ENCODE results near the gene ADORA2A.
A peak's percentile ranks its signal among the peaks of the same experiment; 100 is the strongest.

ADORA2A gene

DNA sequence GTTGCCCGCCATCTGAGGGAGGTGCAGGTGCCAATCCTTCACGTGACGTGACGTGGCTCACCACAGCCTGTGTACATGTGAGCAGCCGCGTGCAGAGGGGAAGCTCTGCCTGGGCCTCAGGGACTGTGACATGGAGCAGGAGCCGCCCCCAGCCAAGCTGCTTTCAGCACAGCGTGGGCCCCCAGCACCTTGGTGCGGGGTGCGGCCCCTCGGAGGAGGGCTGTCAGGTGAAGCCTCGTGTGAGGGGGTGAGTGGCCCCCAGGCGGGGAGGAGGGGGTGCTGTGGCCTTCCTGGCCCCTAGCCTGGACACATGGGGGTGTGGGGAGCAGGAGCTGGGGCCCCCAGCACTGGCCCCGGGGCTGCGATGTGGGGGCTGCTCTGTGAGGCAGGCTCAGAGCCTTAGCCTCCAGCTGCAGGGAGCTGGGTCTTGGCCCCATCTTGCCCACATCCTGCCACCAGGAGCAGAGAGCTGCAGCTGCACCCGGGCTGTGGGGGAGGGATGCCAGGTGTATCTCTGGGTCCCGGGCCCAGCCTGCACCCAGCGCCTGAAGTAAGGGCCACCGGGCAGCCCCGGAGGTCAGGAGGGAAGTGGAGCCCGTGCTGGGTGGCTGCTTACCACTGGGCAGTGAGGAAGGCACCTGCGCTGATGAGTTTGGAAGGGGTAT is at the start of gene ADORA2A:
Gene ADORA2A (plus strand): TSS at position 100 of the 665 bp plus-strand sequence. CDS start 5,806 bp downstream, outside the sequence.
- peak; percentile 90 for DNase-seq

DNA sequence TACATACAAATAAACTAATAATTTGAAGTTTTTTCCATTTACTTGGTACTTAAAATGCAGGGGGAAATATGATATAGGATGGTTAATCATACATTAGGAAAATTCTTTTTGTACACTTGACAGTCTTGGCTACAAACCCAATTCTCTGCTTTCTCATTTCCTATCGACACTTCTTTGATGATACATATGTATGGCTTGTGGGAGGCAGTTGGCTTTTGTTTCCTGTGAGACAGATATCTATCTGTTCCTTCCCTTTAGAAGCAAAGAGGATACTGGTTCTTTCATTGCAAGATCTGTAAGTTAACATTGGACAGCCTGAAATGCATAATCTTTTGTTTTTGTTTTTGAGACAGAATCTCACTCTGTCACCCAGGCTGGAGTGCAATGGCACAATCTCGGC is 47.9 kb upstream of the ADORA2A start:
- no peak for DNase-seq

DNA sequence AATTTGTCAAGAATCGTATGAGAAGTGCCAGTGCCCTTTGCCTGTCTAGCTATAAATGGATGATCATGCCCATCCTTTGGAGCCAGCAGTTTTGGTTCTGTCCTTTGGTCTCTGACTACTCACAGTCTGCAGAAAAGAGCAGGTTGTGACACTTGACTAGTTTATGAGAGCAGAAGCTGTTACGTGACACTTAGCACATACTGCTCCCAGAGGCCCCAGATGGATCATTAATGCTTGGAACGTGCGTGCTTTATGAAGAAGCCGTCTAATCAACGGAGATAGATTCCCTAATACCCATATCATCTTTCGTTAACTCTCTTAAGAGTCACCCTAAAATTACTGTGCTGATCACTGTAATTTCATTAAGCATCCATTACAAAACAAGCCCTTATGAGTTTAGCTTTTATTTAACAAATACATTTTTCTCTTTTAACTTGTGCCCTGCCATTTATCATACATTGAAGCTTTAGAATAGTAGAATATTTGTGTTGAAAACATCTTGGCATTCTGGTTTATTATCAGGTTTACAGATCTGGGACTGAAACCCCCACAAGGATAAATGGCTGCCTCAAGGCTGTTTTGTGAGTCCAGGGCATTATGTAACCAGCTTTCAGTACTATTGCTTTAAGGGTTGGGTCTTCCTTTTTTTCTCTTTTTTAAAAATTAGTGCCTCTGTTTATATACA is 47.0 kb upstream of the ADORA2A start:
- DNase-seq = no peak

DNA sequence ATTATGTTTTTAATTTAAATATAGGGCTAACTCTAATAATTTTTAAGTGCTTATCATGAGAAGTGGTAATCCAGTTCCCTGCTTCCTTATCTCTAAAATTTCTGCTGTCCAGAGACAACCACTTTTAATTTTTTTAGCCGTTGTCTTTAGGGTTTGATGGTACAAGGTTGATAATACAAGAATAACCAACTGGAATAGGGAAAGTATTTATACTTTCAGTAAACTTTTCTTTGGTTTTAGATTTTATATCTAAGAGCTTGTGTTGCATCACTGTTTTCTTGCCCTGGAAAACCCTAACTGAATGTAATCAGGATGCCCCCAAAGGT is 46.5 kb upstream of the ADORA2A start:
- no peak for DNase-seq

DNA sequence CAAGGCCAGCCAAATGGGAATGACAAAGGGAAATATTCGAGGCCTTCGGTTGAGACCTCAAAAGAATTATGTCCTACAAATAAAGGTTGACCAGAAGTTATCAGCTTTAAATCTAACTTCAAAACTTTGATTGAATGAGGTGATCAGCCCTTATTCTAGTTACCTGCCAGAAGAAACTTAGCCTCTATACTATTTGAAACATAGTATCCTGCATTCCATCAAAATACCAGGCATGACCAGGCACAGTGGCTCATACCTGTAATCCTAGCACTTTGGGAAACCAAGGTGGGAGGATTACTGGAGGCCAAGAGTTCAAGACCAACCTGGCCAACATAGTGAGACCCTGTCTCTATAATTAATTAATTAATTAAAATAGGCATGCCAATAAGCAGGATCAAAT is 44.3 kb upstream of the ADORA2A start:
- no peak for DNase-seq

DNA sequence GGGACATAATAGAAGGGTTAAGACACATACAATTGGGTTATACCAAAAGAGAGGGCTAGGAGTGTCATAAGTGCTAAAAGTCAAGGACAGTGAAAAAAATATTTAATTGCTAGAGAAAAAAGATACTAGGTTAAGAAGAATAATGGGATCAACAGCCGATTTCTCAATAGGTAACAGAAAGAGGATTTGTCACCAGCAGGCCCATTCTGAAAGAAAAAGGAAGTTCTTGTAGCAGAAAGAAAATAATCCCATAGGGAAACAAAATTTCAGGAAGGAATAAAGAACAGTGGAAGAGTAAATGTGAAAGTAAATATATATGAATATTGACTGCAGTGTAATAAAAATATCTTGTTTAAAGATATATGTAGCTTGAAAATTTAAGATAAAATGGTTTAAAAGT is 43.3 kb upstream of the ADORA2A start:
- no peak for DNase-seq

DNA sequence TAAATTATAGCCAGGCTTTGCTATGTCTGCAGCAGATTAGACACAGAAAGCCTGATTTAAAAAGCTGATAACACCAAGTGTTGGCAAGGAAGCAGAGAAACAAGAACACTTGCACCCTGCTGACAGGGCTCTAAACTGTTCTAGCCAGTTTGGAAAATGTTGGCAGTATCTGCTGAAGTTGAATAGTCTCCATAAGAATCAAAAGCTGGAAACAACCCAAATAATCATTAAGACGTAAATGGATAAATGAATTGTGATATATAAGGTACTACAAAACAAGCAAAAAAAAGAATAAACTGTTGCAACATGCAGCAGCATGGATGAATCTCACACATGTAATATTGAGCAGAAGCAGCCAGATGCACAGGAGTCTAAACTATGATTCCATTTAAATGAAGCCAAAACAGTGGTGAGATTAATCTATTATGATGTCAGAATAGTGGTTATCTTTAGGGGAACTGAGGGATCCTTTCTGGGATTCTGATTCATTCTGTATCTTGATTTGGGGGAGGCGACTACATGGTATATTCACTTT is 40.4 kb upstream of the ADORA2A start:
- no peak for DNase-seq

DNA sequence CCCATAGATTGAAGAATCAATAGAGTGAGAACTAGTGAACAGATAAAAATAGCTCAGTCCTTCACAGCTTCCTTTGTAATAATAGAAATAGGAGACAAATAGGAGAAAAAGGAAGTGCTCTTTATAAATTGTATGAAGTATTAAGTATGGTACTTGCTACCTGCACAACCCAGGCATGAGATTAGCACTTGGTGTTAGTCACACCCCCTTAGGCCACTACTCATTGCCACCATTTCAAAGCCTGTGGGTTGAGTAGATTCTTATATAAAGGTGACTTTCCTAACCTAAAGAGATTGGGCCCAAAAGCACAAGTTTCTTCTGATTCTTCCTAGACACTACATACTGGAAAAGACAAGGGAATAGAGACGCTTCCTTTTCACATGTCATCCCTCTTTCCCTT is 37.7 kb upstream of the ADORA2A start:
- DNase-seq = no peak

DNA sequence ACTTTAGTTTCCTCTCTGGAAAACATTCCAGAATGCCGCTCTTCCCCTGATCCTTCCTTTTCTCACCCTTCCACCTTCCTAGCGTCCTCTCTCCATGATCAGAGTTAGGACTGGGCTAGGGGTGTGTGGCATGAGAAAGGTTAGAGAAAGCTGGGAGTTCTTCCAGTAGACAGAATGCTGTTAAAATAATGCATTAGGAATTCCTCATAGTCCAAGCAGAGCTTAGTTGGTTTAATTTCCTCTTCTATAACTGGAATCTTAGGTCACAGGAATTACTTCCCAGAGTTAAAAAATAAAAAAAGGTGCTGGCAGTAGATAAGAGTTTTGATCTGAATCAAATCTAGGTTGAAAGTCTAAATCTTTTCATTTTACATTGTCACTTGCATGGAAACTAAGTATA is 37.2 kb upstream of the ADORA2A start:
- DNase-seq = no peak

DNA sequence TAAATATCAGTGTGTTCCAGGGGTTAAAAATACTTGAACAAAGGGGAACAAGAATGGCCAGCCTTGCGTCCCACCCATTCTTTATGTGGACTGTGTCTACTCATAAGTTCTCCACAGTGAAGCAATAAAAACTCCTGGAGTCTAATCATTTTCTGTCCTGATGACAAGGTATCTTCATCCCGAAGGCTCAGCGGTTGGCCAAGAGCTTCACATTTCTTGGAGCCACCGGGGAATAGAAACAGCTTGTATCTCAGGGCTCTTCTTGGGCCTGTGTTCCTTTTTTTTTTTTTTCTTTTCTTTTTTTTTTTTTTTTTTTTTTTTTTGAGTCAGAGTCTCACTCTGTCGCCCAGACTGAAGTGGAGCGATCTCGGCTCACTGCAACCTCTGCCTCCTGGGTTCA is 36.8 kb upstream of the ADORA2A start:
- DNase-seq = no peak

DNA sequence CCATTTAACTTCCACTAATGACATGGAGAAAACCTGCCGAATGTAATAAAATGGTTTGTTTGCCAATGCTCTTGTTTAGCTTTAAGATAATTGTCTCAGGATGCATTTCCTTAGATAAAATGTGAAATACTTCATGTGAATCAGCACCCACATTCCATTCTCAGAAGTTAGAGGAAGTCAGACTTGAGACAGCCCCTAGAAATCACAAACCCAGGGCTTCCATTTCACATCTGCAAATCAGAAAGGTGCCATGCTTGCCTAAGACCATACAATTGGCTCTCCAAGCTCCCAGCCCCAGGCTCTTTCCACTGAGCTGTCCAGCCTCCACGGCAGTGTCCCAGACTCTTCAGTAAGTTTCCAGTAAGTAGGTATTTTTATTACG is 35.6 kb upstream of the ADORA2A start:
- no peak for DNase-seq

DNA sequence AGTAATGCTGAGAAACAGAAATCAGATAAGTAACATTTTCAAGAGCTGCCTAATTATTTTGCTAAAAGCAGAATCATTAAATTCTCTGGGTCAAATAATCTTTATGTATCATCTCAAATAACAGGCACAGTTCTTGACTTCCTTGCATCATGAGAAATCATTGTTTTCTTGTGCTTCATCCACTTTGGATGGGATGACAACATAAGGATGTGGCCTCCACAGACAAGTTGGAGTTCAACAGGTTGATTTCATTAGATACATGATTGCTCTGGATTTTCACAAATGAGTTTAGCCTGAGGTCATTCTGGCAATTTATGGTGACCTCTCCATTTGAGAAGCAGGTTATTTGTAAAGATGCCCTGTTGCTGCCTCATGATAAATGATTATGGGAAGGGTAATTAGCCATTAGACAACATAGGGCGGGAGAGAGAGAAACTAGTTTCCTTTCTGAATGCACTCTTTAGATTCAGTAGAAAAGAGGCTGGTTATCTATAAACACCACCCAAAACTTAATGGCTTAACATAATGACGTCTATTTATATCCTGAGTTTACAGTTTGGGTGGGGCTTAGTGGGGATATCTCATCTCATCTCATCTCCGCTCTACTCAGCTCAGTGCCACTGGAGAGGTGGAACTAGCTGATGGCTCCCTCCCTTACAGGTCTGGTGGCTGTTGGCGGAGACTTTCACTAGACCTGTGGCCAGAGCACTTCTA is 35.0 kb upstream of the ADORA2A start:
- DNase-seq = no peak

DNA sequence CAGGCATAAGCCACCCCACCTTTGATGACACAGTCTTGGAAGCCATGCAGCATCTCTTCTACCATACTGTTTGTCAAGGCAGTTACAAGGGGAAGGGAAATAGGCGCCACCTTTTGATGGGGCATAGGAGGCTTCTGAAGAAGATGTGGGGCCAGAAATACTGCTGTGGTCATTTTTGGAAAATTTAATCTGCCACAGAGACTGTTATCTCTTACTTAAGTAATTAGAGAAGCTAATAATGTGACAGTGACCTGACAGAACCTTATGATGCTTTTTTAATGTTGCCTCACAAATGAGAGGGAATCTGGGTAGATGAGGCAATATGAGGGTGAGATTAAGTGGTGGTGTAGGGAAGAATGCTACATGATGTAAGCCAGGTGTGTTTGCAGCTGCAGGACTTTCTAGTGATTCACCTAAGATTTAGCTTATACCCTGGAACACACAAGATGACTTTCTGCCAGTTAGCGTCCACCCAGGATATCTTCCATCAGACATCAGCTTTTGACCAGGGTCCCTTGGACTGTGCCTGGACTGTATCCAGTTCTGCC is 34.3 kb upstream of the ADORA2A start:
- no peak for DNase-seq

DNA sequence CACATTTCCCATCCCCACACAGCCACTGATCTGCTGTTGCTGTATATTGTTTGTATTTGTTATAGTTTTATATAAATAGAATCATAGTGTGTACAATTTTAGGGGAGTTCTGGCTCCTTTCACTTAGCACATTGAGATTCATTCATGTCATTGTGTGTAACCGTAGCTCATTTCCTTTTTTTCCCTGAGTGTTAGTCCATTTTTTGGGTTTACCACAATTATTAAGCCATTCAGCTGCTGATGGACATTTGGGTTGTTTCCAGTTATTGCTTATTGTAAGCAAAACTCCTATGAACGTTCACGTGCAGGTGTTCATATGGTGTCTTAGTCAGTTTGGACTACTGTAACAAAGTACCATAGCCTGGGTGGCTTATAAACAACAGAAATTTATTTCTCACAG is 33.6 kb upstream of the ADORA2A start:
- DNase-seq = no peak

DNA sequence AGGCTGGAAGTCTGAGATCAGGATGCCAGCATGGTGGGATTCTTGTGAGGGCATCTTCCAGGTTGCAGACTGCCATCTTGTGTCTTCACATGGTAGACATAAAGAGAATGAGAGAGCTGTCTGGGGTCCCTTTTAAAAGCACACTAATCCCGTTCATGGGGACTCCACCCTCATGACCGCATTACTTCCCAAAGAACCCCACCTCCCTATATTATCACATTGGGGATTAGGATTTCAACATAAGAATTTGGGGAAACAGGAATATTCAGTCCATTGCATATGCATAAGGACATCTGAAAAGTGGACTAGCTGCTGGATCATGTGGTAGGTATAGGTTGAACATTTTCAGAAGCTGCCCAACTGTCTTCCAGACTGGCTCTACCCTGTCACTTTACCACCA is 33.1 kb upstream of the ADORA2A start:
- DNase-seq = no peak

DNA sequence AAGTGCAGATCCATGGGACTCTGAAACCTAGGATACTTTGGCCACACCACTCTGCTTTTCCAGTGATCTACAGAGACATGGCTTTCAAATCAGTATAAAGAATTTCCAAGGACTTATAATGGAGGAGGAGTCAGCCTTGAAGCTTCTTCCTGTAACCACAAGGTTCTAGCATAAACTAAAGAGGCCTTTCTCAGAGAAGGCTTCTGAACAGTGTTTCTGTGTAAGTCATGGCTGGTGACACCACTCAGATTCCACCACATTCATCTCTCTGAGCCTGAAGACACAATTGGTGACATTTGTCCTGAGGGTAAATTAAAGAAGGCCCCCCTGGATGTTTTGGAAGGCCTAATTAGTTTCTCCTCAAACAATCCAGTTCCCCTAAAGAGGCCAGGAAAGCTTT is 29.0 kb upstream of the ADORA2A start:
- DNase-seq = no peak

DNA sequence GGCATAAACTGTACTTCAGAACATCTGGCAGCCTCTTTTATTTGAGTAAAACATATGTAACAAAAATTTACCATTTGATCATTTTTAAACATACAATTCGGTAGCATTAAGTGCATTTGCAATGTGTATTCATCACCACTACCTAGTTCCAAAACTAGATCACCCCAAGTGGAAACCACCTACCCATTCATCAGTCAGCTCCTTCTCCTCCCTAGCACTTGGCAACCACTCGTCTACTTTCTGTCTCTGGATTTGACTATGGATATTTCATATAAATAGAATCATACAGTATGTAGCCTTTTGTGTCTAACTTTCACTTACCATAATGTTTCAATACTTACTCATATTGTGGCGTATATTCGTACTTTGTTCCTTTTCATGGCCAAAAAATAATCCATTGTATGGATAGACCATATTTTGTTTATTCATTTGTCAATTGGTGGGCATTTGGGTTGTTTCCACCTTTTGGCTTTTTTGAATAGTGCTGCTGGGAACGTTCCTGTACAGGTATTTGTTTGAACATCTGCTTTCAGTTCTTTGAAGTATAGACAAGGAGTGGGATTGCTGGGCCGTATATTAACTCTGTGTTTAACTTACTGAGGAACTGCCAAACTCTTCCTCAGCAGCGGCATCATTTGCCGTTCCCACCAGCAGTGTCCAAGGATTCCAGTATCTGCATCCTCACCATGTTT is 27.2 kb upstream of the ADORA2A start:
- no peak for DNase-seq

DNA sequence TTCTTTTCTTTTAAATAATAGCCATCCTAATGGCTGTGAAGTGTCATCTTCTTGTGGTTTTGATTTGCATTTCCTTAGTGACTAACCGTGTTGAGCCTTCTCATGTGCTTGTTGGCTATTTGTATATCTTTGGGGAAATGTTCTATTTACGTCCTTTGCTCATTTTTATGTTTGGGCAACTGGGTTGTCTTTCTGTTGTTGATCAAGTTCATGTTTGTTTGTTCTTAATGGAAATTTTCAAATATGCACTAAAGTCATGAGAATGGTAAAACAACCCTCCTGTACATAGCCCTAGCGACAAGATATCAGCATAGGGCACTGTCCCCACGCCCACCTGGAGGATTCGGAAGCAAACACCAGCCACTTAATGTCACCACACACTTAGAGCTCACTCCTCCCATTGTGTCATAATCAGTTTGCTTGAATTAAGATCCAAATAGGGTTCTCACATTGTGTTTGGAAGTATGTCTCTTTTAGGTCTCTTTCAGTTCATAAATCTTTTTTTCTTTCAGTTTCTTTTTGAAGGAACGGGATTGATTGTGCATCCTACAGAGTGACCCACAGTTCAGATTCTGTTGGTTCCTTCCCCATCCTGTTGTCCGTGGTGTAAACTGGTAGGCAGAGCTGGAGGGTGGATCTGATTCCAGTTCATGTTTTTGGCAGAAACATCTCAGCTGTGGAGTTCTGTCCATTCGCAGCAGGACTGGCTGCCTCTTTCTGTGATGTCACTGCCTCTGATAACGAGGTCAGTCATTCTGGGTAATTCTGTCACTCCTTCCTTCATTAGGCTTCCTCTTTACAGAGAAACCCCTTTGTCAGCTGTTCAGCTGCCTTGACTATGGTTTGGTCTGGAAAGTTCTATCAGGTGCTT is 26.4 kb upstream of the ADORA2A start:
- no peak for DNase-seq

DNA sequence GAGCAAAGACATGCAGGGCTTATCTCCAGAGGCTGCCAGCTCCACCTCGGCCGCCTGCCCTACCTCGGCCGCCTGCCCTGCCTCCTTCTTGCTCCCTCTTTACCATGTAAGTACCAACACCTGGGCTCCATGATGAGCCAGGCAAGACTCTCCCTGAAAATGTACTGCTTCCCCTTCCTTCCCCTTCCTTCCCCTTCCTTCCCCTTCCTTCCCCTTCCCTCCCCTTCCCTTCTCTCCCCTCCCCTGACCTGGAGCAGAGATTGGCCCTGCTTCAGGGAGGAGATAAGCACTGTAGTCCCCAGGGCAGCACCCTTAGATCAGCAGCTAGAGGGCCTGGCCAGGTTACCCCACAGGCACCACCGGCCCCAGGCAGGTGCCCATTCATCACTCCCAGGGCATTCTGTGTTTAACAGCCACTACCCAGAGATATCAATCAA is 25.4 kb upstream of the ADORA2A start:
- no peak for DNase-seq

DNA sequence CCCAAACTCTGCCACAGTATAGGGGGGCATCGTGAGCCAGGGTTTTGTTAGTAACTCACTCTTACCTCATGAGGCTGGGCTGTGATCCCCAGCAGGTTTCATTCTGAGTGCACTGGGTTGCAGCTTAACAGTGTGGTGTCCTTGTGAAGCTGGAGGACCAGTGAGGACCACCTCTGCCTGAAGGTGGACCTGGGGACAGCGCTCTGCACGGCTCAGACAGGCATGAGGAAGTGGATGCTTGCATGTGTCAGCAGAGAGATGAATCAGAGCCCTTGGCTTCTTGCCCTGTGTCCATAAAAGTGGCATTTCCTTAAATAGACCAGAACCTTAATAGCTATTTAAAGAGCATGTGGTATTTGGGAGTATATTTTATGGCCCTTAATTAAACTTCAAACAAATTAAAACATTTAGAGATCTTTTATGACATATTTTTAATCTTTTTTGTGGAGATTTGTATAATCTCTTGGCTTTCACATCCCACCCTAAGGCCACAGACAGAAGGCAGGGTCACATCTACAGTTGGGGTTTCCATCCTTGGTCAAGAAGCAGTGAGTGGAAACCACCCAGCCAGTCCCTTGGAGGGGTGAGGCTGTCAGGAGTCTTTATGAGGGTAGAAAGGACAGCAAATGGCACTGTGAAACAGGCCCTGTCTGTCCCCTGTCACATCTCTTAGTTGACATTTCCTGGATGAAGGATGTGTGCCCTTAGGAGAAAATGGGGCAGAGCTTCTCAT is 24.8 kb upstream of the ADORA2A start:
- no peak for DNase-seq

DNA sequence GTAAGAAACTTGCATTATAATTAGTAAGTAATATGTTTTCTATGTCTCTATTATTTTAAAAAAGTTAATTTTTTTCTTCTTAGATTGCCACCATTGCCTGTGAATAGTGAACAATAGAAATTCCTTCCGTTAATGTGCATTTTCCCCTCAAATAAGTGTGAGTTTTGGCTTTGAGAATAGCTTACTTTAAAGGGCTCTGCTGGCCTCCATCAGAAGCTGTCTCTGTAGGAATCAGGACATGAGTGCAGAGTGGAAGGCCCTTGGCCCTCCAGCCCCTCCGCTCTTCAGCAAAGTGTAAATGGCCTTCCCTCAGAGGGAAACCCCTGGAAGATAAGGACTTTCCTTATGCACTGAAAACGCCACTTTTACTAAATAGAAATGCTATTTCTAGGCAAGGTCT is 24.1 kb upstream of the ADORA2A start:
- no peak for DNase-seq
